Cardiac septum (tissue), 1 donor: ENCODE measurements around the gene G6PC1. TPM values are rescaled to one million over a fixed set of nuclear protein-coding genes. Genes with fewer than 3 reads are reported as not detected.
"Not testable (repeated sequence)": the region's sequence is repeated elsewhere in the genome, so short reads cannot be mapped to it uniquely, and the experiment has no call there.

Source experiments
- DNase-seq: peaks from one replicate; pipeline ENCODE4 v3.0.0-alpha.2; 2020; ENCODE audit warnings: low spot score
- intact Hi-C: fragments of 100-400 bp; cut with DNase I; formaldehyde crosslinking; loops from one replicate; pipeline ENCODE4 v1.14.0; 2022
- total RNA-seq: library from RNA; stranded (reverse); fragmentation: NEBNext Ultra II Directional; extraction: Animal tissue kit (Norgen Biotek cat#: 25700); gene quantifications from one replicate; pipeline ENCODE4 v1.2.1, GENCODE V29; 2021
- donor health status: DM: no; HTN: no; CAD: no.

Gene G6PC1
- total RNA-seq, 1 donor from 2014 or later: not detected

DNA sequence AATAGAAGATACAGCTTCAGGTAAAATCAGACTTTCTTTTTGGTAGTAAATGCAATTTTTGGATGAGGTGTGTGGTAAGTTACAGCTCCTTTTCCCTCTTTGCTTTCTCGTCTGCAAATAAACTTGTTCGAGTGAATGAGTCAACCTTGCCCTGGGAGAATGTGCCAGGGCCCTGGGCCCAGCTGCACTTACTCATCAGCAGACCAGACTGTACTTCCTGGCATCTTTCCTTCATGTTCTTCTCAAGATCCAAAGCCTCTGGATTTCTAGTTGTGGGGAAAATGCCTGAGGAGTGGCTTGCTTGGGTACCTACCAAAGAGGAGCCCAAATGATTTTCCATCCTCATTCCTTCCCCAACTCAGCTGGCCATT is 5.4 kb upstream of the G6PC1 start:
- intact Hi-C loops: no loop called here
- DNase-seq: no peak

DNA sequence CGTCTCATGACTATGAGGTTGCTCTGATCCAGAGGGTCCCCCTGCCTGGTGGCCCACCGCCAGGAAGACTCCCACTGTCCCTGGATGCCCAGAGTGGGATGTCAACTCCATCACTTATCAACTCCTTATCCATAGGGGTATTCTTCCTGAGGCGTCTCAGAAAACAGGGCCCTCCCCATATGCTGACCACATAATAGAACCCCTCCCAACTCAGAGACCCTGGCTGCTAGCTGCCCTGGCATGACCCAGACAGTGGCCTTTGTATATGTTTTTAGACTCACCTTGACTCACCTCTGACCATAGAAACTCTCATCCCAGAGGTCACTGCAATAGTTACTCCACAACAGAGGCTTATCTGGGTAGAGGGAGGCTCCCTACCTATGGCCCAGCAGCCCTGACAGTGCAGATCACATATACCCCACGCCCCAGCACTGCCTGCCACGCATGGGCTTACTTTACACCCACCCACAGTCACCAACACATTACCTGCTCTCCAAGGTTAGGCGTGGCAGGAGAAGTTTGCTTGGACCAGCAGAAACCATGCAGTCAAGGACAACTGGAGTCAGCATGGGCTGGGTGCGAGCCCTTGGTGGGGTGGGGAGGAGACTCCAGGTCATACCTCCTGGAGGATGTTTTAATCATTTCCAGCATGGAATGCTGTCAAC is 2.3 kb upstream of the G6PC1 start:
- DNase-seq: peak; percentile 15
- intact Hi-C loops: no loop called here

DNA sequence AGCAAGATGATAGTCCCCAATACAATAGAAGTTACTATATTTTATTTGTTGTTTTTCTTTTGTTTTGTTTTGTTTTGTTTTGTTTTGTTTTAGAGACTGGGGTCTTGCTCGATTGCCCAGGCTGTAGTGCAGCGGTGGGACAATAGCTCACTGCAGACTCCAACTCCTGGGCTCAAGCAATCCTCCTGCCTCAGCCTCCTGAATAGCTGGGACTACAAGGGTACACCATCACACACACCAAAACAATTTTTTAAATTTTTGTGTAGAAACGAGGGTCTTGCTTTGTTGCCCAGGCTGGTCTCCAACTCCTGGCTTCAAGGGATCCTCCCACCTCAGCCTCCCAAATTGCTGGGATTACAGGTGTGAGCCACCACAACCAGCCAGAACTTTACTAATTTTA is 618 bp upstream of the G6PC1 start:
- intact Hi-C loops: not testable (repeated sequence)
- peak; percentile 24 for DNase-seq

DNA sequence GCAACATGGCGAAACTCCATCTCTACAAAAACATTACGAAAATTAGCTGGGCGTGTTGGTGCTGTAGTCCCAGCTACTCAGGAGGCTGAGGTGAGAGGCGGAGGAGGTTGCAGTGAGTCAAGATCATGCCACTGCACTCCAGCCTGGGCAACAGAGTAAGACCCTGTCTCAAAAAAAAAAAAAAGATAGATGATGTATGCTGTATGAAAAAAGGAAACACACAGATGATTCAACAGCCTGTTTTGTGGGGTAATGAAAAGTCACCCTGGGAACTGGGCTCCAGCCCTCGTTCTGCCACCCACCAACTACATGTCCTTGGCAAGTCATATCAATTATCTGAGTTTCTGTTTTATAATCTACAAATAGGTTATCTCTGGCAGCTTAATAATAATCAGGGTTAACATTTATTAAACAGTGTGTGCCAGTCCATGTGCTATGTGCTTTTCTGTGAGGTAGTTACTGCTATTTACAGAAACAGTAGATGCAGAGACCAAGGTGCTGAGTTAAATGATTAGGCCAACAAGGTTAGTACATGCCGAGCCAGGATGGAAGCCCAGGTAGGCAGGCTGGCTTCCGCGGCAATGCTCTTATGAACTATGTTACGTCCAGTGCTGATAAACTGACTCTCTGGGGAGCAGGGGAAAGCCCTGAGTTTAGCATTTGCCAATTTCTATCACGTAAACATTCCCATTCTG is 1.1 kb downstream of the G6PC1 start:
- no peak for DNase-seq
- intact Hi-C loops: no loop called here

DNA sequence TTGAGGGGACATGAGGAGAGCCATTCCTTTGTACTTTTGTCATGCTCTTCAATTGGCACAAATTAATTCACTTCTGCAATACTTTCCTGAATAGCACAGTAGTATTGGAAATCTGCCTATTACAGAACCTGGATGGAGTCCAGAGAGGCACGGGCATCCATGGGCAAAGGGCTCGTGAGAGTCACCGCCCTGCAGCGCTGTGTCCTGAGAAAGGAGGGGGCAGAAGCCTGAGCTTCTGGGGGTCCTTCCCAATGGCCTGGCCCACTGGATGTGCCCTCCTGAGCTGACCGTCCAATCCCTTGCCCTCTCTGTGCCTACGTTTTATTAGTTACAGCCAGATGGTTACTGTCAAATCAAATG is 3.5 kb downstream of the G6PC1 start:
- intact Hi-C loops: no loop called here

DNA sequence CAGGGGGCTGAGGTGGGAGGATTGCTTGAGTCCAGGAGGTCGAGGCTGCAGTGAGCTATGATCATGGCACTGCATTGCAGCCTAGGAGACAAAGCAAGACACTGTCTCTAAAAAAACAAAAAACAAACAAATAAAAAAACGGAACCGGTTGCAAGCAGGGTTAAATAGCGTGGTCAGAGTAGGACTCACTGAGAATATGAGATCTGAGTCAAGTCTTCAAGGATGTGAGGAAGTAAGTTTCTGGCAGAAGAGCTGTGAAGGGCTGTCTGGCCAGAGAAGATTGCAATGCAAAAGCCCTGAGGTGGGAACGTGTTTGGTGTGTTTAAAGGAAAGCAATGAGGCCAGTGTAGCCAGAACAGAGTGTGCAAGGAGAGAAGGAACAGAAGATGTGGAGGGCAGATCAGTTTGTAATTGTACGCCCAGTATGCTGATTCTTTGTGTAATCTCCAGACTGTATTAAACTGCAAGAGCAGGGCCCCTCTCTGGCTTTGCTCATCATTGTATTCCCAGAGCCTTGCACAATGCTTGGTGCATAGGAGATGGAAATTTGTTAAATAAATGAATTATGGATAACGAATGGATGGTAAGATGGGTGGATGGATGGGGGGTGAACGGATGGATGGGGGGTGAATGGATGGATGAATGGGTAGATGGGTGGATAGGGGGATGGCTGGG is 6.3 kb downstream of the G6PC1 start:
- no peak for DNase-seq
- intact Hi-C loops: no loop called here

More for the DNA sequence above, 3.5 kb downstream of the G6PC1 start:
- no peak for DNase-seq

DNA sequence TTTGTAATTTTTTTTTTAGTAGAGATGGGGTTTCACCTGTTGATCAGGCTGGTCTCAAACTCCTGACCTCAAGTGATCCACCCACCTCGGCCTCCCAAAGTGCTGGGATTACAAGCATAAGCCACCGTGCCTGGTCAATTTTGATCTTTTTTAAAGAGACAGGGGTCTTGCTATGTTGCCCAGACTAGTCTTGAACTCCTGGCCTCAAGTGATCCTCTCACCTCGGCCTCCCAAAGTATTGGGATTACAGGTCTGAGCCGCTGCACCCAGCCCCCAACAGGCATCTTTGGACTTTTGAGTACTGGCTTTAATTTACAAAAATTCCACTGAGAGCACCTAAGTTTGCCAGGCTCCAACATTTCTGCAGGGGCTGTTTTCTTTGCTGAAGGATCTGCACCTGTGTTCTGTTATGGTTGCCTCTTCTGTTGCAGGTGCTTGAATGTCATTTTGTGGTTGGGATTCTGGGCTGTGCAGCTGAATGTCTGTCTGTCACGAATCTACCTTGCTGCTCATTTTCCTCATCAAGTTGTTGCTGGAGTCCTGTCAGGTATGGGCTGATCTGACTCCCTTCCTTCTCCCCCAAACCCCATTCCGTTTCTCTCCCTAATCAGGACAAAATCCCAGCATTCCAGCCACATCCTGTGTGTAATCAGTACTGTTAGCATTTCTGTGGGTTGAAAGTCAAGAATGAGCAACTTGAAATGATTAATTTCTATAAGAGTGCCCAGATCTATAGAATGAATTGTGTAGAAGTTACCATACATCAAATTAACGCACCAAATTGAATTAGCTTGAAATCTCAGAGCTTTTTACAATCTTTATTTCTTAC is 8.5 kb downstream of the G6PC1 start:
- peak; percentile 5 for DNase-seq
- intact Hi-C loops: no loop called here

DNA sequence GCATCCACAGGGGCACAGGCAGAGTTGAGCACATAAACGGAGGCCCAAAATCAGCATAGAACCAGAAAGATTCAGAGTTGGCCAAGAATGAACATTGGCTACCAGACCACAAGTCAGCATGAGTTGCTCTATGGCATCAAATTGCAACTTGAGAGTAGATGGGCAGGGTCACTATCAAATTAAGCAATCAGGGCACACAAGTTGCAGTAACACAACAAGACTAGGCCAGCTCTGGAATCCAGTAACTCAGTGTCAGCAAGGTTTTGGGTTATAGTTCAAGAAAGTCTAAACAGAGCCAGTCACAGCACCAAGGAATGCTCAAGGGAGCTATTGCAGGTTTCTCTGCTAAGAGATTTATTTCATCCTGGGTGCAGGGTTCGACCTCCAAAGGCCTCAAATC is 12.9 kb downstream of the G6PC1 start:
- intact Hi-C loops: no loop called here
- no peak for DNase-seq

DNA sequence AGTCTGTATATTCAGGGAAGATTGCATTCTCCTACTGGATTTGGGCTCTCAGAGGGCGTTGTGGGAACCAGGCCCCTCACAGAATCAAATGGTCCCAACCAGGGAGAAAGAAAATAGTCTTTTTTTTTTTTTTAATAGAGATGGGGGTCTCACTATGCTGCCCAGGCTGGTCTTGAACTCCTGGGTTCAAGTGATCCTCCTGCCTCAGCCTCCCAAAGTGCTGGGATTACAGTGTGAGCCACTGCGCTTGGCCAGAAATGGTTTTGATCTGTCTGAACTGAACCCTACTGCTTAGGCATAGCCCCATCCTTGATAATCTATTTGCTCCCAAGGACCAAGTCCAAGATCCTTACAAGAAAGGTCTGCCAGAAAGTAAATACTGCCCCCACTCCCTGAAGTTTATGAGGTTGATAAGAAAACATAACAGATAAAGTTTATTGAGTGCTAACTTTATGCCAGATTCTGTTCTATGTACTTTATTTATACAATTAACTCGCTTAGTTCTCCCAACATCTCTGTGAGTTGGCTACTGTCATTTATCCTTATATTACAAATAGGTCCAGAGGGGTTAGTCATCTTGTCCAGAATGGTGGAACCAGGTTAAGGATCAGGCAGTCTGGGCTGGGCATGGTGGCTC is 13.5 kb downstream of the G6PC1 start:
- intact Hi-C loops: no loop called here

DNA sequence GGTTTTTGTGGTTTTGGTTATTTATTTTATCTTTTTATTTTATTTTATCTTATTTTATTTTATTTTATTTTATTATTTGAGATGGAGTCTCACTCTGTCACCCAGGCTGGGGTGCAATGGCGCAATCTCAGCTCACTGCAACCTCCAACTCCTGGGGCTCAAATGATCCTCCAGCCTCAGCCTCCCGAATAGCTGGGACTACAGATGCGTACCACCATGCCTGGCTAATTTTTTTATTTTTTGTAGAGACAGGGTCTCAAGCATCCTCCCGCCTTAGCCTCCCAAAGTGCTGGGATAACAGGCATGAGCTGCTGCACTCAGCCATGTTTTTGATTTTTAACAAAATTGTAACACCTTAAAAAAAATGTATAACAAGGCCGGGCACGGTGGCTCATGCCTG is 14.7 kb downstream of the G6PC1 start:
- DNase-seq, intact Hi-C loops: not testable (repeated sequence)

More for the DNA sequence above, 13.5 kb downstream of the G6PC1 start:
- DNase-seq: peak; percentile 17

DNA sequence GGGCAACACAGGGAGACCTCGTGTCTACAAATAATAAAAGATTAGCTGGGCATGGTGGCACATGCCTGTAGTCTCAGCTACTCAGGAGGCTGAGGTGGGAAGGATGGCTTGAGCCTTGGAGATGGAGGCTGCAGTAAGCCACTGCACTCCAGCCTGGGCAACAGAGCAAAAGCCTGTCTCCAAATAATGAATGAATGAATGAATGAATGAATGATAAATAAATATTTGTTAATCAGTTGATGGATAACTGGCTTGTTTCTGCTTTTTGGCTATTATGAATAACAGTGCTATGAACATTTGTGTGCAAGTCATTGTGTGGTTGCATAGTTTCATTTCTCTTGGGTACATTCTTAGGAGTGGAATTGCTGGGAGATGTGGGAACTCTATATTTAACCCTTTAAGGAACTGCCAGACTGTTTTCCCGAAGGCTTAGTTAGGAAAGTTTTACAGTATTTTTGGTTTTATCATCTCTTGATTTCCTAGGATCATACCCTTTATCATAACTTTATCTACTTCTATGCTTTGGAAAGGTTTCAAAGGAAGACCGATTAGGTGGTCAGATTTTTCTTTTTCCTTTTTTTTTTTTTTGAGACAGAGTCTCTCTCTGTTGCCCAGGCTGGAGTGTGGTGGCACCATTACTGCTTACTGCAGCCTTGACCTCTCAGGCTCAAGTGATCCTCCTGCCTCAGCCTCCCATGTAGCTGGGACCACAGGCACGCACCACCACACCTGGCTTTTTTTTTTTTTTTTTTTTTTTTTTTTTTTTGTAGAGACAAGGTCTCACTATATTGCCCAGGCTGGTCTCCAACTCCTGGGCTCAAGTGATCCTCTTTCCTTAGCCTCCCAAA is 16.0 kb downstream of the G6PC1 start:
- intact Hi-C loops: not testable (repeated sequence)
- peak; percentile 47 for DNase-seq

DNA sequence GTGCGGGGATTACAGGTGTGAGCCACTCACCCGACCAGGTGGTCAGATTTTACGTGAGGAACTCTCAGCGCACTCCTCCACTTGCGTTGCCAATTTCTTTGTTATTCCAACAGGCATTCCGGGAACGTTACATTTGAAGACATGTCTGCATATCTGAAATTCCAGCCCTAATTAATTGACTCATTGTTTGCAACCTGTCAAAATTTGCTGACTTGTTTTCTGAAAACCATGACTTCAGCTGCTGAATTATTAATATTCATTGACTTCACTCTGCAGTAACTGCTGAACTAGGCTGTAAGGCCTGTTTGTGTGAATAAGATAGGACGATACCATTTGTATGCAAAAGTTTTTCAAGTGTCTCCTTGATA is 16.6 kb downstream of the G6PC1 start:
- no peak for DNase-seq
- intact Hi-C loops: no loop called here

DNA sequence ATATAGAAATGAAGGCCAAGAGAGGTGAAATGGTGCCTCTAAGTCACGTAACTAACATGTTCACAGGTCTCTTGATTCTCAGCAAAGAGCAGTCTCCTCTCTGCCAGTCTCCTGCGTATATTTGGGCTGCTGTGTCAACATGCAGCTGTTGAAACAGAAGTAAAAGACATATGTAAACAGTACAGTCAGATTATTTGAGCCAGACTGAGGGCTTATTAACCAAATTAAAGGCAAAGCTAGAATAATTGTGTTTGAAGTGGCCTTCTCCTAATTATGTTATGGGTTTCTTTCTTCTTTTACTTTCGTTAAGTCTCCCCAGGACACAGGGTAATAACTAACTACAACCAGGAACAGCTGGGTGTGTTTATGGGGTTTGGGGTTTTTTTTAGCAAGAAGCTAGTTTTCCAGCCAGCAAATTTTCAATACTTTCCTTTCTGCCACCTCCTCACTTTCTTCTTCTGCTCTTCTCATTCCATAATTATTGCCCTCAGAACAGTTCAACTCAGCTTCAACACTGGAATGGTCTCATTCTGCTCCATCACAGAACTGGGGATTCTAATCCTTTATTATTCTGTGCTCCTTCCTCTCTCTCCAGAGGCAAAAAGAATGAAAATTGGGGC is 18.4 kb downstream of the G6PC1 start:
- DNase-seq: no peak
- intact Hi-C loops: no loop called here

DNA sequence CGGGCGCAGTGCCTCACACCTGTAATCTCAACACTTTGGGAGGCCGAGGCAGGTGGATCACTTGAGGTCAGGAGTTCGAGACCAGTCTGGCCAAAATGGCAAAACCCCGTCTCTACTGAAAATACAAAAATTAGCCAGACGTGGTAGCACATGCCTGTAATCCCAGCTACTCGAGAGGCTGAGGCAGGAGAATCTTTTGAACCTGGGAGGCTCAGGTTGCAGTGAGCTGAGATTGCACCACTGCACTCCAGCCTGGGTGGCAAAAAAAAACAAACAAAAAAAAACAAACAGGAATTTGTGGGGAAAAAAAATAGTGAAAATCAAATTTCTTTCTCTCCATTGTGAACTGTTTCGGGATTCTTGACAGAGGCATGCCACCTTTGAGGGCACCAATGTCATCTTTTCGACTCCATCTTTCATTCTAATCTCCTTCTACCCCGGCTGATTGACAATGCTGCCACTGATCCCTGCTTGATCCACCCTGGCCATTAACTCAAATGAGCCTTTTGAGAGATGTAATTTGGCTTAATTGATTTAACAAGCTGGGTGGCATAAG is 19.0 kb downstream of the G6PC1 start:
- DNase-seq, intact Hi-C loops: not testable (repeated sequence)

DNA sequence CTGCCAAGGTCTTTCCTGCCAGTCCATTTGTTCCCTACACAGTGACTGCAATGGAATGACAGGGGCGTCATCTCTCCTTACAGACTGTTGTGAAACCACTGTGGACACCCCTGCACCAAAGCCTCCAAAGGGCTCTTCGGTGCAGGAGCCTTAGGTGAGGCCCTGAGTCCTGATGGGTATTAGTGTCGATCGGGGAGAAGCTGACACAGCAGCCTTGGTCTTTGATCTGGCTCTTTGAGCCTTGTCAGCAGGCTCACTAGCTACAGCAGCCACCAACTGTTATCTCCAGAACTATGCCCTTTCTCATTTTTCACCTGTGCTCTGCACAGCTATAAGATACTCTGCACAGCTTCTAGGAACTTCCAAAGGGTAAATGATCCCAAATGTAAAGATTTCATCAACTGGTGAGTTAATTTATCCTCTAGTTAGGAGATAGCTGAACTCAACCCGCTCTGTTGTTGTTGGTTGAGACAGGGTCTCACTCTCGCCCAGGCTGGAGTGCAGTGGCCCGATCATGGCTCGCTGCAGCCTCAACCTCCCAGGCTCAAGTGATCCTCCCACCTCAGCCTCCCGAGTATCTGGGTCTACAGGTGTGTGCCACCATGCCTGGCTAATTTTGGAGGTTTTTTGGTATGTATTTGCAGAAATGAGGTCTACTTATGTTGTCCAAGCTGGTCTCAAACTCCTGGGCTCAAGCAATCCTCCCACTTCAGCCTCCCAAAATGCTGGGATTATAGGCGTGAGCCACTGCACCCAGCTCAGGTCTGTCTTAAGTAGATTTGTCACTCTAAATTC is 19.7 kb downstream of the G6PC1 start:
- intact Hi-C loops: no loop called here
- peak; percentile 9 for DNase-seq

DNA sequence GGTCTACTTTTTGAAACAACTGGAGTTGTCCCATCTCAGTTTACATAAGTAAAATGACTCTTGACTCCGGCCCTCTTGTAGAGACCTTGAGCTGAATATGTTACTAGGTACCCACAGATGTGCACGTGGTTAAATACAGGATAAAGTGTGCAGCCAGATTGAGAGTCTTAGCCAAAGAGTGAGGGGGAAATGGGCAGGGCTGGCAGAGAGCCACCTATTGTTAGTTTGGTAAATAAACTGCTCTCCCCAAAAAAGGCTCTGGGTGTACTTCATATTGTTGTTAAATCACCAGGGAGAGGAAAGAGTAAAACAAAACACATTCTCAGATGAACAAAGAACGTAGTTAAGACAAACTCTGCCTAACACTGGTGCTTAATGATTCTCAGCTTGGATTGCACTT is 20.3 kb downstream of the G6PC1 start:
- intact Hi-C loops: no loop called here
- DNase-seq: peak; percentile 76

DNA sequence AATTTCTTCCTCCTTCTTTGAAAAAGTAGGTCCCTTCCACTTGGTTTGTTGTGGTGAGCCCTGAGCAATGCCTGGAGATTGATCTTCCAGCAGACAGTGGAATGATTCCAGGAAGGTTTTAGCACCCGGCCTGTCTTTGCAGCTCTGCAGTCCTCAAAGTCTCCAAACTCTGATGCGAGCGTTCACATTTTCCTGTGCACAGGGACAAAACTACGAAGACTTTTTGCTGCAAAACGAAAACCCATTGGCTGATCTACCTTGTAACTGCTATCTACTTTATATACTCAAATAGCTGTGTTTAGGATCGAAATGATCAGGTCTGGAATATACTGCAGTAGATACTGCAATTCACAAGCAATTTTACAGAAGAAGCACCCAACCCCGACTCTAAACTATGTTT is 21.7 kb downstream of the G6PC1 start:
- peak; percentile 36 for DNase-seq
- intact Hi-C loops: no loop called here
